ENCODE results near the gene TMPRSS9.

TMPRSS9 gene

GRCh38 chr19:2361246-2362045 is 1.4 kb downstream of the TMPRSS9 start:
- DNase-seq (ENCODE audit: low read depth in 3 of 3), result no peak

GRCh38 chr19:2362046-2362969 is 2.2 kb downstream of the TMPRSS9 start:
- no peak for DNase-seq (ENCODE audit: low read depth in 3 of 3)

- DNase-seq (ENCODE audit: low read depth in 3 of 3), result no peak
Measured at GRCh38 chr19:2362970-2363300, 2.9 kb downstream of the TMPRSS9 start.

GRCh38 chr19:2363419-2363818 is 3.4 kb downstream of the TMPRSS9 start:
- DNase-seq (ENCODE audit: low read depth in 3 of 3), result no peak

DNA sequence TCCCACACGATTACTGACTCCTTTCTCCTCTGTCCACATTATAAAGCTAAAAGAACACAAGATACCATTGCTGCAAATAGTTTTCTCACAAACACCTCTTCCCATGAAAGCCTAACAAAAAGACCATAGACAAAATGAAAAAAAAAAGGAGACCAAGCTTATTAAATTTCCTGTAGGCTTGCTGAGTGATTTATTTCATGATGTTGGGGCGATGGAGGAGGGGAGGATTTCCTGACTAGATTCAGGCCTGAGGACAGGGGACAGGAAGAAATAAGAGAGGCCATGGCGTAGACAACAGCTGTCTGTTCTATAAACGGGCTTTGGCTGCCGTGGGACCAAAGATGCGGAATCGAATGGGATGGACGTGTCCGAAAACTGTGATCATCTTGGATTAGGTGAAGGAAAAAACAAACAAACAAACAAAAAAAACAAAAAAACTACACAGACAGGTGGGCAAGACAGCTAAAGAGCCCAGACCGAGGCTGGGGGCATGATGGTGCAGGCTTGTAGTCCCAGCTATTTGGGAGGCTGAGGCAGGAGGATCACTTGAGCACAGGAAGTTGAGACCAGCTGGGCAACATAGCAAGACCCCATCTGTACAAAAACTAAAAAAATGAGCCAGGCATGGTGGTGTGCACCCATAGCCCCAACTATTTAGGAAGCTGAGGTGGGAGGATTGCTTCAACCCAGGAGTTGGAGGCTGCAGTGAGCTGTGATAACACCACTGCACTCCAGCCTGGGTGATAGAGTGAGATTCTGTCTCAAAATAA is 5.3 kb downstream of the TMPRSS9 start:
- DNase-seq (ENCODE audit: low read depth in 3 of 3), result no peak

GRCh38 chr19:2371656-2372055 is 11.6 kb downstream of the TMPRSS9 start:
- no peak for DNase-seq (ENCODE audit: low read depth in 3 of 3)

- DNase-seq (ENCODE audit: low read depth in 3 of 3), result no peak
Measured at GRCh38 chr19:2372076-2372612, 12.1 kb downstream of the TMPRSS9 start.

- no peak for DNase-seq (ENCODE audit: low read depth in 3 of 3)
Measured at GRCh38 chr19:2374808-2375207, 14.7 kb downstream of the TMPRSS9 start.

DNA sequence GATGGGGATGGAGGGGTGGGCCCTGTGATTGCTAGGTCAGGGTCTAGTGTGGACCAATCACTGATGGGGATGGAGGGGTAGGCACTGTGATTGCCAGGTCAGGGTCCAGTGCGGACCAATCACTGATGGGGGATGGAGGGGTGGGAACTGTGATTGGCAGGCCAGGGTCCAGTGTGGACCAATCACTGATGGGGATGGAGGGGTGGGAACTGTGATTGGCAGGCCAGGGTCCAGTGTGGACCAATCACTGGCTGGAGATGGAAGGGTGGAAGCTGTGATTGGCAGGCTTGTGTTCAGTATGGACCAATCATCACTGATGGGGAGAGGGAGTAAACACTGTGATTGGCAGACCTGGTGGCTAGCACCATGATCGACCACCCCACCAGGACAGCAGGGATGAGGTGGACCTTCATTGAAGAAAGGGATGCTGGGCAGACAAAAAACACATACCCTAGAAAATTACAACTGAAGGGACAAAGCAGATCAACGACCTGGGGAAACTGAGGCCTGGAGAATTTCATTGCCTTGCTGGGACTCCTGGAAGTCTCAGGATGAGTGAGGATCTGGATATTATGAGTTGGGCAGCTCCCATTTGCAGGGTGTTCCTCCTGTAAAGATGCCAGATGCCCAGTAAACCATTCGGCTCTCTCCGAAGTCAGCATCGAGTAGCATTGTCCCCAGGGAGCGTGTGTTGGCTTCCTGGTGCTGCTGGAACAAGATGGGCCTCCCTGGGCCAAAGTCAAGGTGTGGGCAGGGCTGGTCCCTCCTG is 15.5 kb downstream of the TMPRSS9 start:
- no peak for DNase-seq (ENCODE audit: low read depth in 3 of 3)

DNA sequence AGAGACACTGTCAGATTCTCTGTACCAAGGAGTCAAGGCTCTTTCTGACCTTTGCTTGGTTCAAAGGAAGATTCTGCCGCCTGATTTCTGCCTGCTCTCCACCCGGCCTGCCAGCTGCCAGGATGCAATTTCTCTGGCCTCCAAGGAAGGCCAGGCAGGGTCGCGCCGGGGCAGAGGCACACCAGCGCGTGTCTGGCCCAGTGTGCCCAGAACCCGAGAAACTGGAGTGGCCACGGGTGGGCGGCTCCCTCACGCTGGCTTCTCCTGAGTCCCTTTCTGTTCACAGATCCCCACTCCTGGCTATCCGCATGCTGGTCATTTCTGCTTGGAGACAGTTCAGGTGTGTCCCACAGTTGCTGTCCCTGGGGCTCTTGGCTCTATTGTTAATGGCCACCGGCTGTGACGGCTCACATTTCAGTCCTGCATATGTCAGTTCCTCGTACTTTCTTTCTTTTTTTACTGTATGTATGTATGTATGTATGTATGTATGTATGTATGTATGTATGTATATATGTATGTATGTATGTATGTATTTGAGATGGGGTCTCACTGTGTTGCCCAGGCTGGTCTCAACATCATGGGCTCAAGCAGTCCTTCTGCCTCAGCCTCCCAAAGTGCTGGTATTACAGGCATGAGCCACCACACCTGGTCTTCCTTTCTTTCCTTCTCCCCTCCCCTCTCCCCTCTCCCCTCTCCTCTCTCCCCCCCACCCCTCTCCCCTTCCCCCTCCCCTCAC is 16.9 kb downstream of the TMPRSS9 start:
- DNase-seq (ENCODE audit: low read depth in 3 of 3), result no peak

GRCh38 chr19:2380567-2380966 is 20.5 kb downstream of the TMPRSS9 start:
- DNase-seq (ENCODE audit: low read depth in 3 of 3), result no peak

GRCh38 chr19:2381148-2381820 is 21.2 kb downstream of the TMPRSS9 start:
- no peak for DNase-seq (ENCODE audit: low read depth in 3 of 3)

GRCh38 chr19:2382530-2383222 is 22.6 kb downstream of the TMPRSS9 start:
- DNase-seq (ENCODE audit: low read depth in 3 of 3), result no peak

DNA sequence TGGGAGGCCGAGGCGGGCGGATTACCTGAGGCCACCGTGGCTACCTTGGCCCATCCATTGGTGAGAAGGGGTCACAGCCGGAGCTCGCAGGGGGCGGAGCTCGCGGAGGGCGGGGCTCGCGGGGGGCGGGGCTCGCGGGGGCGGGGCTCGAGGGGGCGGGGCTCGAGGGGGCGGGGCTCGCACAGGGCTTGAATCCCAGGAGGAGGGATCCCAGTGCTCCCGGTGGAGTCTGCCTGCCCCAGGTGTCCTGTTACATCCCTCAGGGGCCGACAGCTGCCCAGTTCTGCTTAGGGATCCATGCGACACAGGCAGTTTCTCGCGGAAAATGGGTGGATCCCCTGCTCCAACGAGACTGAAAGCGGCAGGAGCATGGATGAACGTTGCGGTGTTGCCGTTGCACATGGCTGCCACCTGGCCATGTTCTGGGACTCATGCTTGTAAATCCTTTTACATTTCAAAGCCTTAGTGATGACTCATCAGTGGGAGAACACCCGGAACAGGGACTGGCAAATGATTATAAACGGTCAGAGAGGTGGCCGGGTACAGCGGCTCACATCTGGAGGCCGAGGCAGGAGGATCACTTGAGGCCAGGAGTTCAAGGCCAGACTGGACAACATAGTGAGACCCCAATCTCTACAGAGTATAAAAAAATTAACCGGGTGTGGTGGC is 25.1 kb downstream of the TMPRSS9 start:
- no peak for DNase-seq (ENCODE audit: low read depth in 3 of 3)

DNA sequence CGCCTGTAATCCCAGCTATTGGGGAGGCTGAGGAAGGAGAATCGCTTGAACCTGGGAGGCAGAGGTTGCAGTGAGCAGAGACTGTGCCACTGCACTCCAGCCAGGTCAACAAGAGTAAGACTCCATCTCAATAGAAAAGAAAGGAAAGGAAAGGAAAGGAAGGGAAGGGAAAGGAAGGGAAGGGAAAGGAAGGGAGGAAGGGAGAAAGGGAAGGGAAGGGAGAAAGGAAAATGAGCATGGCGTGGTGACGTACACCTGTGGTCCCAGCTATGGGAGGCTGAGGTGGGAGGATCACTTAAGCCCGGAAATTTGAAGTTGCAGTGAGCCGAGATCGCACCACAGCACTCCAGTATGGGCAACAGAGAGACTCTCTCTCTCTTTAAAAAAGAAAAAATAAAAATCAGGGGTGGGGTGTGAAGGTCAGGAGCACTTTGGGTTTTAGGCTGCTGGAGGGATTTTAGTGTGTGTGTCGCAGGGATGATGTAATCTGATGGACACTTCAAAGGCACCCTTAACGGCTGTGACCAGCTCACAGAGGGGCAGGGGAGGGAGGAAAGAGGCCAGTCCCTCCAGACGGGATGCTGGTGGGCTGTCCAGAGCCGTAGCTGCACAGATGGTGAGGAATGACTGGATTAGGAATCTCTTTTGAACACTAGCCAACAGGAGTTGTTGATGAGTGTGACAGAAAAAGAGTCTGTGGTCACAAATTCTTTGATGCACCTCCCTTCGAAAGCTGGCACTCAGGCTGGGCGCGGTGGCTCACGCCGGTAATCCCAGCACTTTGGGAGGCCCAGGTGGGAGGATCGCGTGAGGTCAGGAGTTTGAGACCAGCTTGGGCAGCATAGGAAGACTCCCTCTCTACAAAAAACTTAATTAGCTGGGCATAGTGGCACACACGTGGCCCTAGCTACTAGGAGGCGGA is 27.6 kb downstream of the TMPRSS9 start:
- no peak for DNase-seq (ENCODE audit: low read depth in 3 of 3)

- no peak for DNase-seq (ENCODE audit: low read depth in 3 of 3)
Measured at GRCh38 chr19:2389594-2389993, 29.5 kb downstream of the TMPRSS9 start.

DNA sequence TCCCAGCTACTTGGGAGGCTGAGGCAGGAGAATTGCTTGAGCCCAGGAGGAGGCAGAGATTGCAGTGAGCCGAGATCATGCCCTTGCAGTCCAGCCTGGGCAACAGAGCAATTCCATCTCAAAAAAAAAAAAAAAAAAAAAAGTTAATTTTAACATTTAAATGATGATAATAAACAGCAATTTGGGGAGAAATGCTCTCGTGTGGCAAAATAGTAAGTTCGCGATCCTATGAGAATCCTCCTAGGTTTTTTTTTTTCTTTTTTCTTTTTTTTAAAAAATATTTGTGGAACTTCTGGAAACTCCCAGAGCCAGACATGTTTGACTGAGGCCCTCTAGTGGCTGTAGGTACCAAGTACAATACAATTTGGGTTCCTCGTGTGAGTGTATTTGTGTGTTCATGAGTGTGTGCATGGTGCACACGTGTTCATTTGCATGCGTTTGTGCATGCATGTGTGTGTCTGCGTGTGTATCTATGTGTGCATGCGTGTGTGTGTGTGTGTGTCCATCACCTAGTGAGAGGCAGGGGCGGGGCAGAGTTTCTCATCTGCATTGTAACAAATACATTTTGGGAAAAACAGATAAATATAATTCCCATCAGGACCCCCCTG is 31.2 kb downstream of the TMPRSS9 start:
- peak in 1 of 3 experiments; percentile 9 for DNase-seq (ENCODE audit: low read depth in 3 of 3)

Data from stimulated activated CD4-positive, alpha-beta T cell treated with anti-CD3 and anti-CD28 coated beads, TNF-alpha, amount 100 ng/mL, for 4 hours (primary cell).